ENCODE data around the gene RFC2.
"Not testable (repeated sequence)": the region's sequence is repeated elsewhere in the genome, so short reads cannot be mapped to it uniquely, and the experiment has no call there.

RFC2 gene

DNA sequence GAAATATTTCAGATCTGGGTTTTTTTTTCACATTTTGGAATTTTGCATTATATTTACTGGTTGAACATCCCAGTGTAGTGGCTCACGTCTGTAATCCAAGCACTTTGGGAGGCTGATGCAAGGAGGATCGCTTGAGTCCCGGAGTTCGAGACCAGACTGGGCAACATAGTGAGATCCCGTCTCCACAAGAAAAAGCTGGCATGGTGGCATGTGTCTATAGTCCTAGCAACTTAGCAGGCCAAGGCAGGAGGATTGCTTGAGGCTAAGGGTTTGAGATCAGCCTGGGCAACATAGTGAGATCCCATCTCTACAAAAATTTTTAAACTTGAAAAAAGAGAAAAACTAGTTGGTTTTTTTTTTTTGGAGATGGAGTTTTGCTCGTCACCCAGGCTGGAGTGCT lies 6.0 kb downstream of the RFC2 start:
- no peak for DNase-seq (ENCODE audit: low spot score)

DNA sequence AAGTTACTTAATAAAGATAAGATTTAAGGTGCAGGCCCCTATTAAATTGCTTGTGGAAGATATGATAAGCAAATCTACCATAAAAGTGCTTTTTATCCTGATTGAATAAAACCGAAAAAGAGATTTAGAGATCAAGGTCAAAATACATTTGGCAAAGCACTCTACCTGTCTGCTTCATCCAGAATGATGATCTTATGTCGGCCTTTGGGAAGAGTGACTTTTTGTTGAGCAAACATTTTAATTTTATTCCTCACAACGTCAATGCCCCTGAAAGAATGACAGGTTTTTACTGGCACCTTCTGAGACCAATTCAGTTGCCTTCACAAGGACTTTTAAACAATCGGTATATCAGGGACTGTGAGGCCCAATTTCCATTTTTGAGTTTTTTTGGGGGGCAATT lies 7.7 kb downstream of the RFC2 start:
- no peak for DNase-seq (ENCODE audit: low spot score)

DNA sequence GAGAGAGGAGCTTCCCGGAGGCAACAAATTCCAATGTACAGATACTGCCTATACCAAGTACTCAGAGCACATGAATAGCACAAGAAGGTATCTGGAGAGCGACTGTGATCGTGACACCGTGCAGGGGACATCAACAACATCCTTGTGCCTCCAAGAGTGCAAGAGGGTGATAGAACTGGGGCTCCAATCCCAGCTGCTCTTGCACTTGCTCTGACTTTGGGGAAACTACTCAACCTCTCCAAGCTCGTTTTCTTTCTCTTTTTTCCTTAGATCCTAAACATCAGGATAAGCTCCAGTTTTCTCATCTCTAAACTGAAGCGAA lies 12.1 kb downstream of the RFC2 start:
- DNase-seq (ENCODE audit: low spot score), result no peak

DNA sequence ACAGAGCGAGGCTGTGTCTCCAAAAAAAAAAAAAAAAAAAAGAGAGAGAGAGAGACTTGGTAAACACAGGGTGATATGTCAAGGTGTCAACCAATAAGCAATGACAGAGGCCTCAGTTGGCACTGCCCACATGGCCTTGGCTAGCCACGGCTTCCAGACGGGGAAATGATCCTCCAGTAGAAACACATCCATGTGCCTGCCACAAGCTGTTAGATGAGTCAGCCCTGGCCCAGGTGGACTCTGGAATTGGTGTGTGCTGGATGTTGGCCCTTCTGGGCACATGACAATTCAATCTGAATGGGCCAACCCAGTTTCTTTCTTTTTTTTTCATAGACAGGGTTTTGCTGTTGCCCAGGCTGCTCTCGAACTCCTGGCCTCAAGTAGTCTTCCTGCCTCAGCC lies 13.7 kb downstream of the RFC2 start:
- DNase-seq (ENCODE audit: low spot score), result no peak

DNA sequence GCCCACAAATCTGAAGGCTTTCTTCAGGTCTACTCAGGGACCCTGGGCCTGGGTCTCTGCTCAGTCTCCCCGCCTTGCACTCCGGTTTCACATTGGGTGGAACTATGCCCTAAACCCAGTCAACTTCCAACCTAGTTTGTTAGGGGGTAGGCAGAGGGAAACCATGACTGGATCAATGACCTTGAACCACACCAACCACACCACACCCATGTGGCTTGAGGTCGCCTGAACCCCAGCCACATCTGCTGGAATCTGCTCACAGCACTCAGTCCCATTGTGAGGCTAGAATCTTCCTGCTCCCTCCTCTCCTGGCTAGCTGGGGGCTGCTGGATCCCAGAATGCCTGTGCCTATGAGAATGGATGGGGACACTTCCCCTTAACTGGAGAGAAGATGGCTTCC lies 17.9 kb downstream of the RFC2 start:
- no peak for DNase-seq (ENCODE audit: low spot score)

DNA sequence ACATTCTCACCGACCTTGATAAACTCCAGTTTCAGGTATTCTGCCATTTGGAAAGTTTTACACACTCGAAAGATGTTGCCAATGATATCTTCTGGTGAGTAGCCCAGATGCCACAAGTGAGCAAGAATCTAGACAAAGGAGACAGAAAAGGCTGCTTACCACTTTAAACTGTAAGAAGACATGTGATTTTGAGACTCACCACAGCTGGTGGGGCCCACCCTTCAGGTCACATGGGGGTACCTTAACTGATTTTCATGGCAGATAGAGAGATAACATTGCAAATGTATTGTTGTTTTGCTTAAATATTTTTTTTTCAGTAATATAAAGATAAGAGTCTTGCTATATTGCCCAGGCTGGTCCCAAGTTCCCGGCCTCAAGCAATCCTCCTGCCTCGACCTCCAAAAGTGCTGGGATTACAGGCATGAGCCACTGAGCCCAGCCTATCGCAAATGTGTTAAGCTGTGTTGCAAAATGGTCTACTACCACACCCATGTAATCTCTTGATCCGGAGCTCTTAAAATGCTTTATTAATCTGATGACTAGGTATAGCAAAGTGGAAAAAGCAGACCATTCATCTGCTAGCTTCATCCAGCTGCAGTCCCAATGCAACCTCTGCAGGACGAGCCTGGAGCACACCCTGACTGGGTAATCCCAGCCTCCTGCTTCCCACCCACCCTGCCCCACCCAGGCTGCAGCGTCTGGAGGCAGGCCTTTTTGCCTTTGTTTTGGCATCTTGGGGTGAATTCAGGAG lies 18.5 kb downstream of the RFC2 start:
- peak; percentile 46 for DNase-seq (ENCODE audit: low spot score)

DNA sequence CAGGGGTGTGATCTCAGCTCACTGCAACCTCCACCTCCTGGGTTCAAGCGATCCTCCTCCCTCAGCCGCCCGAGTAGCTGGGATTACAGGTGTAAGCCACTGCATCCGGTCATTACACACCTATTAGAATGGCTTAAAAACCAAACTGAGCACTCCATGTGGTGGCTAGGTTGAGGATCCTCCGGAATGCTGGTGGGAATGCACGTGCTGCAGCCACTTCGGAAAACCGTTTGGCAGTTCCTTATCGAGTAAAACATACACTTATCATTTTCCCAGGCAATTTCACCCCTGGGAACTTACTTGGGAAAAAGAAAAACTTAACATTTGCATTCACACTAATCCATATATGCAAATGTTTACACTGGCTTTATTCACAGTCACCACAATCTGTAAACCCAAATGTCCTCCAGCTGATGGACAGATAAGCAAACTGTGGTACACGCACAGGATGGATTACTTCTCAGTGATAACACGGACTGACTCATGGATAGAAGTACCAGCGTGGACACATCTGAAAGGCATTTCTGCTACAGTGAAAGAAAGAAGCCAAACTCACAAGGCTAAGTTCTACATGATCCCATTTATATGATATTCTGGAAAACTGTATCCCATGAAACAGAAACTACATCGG lies 20.4 kb downstream of the RFC2 start:
- no peak for DNase-seq (ENCODE audit: low spot score)

DNA sequence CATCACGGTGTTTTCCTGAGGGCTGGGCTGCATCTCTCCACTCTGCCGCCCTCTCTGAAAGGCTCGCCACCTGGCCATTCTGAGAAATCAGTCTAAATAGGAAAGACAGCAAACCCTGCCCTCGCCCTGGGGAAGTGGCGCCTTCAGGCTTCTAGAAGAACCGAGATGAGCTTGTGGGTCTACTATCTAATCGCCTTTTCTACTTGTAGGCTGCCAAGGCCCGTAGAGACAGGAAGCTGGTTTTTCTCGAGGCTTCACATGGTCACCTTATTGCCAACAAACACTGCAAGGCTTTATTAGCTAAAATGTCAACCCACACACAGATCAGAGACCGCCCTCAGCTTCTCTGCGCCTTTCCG lies 23.0 kb downstream of the RFC2 start:
- no peak for DNase-seq (ENCODE audit: low spot score)

DNA sequence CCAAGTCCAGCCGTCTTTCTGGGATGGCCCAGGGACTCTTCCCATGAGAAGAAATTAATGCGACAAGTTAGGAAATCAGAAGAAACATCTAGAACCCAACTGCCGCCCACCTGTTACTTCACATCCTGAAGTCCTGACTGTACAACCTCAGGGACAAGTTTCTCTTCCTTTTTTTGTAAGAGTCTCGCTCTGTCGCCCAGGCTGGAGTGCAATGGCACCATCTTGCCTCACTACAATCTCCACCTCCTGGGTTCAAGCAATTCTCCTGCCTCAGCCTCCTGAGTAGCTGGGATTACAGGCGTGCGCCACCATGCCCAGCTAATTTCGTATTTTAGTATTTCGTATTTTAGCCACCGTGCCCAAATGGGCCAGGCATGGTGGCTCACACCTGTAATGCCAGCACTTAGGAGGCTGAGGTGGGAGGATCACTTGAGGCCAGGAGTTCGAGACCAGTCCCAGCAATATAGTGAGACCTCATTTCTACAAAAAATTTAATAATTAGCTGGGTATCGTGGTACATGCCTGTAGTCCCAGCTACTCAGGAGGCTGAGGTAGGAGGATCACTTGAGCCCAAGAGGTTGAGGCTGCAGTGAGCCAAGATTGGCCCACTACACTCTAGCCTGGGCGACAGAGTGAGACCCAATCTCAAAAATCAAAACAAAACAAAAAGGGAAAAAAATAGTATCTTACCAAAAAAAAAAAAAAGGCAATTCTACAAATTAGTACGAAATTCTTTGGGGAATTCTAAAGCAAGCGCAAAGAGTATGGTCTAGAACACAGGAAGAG lies 23.6 kb downstream of the RFC2 start:
- no peak for DNase-seq (ENCODE audit: low spot score)

DNA sequence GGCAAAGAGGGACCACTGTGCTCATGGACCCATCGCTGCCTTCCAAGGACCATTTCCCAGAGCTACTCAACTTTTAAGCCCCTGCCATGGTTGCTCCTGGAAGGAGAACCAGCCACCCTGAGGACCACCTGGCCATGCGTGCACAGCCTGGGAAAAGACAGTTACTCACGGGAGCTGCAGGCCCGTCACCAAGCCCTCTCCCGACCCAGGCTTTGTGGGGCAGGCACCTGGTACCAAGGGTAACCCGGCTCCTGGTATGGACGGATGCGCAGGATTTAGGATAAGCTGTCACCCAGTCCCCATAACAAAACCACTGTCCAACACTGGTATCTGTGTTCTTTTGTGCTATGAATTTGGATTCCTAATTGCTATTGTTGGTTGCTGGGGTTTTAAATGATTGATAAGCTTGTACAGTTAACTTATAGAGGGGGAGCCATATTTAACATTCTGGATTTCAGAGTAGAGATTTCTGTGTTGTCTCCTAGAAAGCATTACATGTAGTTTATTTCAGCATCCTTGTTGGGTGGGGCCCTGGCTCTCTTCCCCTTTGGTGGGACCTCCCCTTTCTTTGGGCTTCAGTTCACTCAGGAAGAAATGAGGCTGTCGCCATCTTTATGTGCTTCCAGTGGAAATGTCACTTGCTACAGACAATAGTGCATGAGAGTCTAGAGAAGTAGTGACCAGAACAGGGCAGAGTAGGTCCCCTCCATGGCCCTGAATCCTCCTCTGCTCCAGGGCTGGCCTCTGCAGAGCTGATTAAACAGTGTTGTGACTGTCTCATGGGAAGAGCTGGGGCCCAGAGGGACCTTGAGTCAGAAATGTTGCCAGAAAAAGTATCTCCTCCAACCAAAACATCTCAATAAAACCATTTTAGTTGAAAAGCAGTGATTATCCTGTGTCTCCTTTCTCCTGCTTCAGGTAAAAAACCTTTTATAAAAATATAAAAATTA lies 25.0 kb downstream of the RFC2 start:
- DNase-seq (ENCODE audit: low spot score), result no peak

DNA sequence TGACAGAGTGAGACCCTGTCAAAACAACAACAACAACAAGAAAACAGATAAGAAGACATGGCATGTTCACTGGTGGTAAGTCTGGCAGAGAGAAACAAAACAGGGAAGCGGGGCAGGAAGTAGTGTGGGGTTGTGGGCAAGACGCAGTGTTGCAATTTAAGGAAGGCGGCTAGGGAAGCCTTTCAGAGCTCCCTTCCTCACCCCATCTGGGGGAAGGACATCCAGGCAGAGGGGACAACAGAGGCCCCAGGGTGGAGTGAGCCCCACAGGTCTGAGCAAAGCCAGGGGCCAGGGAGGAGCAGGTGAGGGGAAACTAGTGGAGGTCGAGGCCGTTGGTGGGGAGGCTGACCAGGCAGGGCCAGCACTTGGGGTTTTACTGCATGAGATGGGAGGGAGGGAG lies 27.6 kb downstream of the RFC2 start:
- no peak for DNase-seq (ENCODE audit: low spot score)

DNA sequence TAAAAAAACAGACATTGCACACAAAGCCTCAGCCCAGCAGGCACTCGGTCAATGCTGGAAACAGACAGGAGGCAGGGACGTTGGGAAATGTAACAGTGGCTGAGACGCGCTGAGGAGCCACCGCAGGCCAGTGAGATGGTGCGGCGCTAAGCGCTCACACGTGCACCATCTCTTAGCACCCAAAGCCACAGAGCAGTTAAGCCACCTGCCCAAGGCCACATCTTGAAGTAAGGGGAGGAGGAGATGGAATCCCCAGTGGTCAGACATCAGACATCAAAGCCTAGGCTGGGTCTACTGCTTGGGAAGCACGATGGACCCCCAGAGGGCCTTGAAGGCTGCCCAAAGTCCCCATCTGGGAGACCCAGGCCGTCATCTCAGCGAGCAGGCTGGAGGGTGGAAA lies 28.8 kb downstream of the RFC2 start:
- DNase-seq (ENCODE audit: low spot score), result no peak

DNA sequence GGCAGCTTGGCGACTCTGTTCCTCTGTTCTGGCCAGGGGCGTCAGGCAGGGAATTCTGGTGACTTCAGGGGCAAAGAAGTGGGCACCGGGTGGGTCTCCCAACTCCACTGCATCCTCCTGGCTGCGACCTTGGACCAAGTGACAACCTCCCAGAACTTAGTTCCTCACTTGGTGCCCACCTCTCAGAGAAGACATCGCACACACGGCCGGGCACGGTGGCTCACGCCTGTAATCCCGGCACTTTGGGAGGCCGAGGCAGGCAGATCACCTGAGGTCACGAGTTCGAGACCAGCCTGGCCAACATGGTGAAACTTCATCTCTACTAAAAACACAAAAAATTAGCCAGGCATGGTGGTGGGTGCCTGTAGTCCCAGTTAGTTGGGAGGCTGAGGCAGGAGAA lies 29.3 kb downstream of the RFC2 start:
- DNase-seq (ENCODE audit: low spot score), result not testable (repeated sequence)

DNA sequence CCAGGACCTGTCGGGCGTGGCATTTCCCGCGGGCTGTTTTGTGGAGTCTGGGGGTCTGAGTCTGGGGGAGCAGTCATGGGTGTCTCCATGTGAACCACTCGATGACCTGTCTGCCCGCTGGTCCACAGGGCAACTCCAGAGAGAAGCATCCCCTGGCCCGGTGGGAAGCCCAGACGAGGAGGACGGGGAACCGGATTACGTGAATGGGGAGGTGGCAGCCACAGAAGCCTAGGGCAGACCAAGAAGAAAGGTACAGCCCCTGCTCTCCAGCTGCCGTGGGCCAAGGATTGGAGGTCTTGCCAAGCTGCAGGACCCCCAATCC lies 29.7 kb downstream of the RFC2 start:
- DNase-seq (ENCODE audit: low spot score), result no peak

DNA sequence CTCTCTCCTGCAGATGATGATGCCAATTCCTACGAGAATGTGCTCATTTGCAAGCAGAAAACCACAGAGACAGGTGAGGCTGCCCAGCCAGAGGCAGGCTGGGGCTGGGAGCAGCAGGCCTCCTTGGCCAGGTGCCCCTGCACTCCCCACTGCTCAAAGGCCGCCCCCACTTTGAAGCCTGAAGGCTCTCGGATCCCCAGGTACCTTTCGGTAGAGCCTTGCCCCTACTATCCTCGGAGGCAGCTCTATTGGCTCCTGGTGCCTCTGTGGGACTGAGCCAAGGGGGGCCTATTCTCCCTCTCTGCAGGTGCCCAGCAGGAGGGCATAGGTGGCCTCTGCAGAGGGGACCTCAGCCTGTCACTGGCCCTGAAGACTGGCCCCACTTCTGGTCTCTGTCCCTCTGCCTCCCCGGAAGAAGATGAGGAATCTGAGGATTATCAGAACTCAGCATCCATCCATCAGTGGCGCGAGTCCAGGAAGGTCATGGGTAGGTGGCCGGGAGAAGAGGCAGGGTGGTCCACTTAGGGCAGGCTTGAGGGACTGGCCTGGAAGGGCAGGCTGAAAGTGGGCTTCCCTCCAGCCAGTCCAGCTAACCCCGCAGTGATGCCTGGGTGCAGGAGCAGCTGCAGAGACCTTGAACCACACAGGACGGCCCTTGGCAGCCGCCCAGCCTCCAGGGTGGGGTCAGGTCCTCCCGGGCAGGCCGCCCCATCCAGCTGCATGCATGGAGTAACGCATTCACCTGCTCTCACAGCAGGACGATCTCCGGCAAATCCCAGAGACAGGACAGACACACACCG lies 30.3 kb downstream of the RFC2 start:
- no peak for DNase-seq (ENCODE audit: low spot score)

DNA sequence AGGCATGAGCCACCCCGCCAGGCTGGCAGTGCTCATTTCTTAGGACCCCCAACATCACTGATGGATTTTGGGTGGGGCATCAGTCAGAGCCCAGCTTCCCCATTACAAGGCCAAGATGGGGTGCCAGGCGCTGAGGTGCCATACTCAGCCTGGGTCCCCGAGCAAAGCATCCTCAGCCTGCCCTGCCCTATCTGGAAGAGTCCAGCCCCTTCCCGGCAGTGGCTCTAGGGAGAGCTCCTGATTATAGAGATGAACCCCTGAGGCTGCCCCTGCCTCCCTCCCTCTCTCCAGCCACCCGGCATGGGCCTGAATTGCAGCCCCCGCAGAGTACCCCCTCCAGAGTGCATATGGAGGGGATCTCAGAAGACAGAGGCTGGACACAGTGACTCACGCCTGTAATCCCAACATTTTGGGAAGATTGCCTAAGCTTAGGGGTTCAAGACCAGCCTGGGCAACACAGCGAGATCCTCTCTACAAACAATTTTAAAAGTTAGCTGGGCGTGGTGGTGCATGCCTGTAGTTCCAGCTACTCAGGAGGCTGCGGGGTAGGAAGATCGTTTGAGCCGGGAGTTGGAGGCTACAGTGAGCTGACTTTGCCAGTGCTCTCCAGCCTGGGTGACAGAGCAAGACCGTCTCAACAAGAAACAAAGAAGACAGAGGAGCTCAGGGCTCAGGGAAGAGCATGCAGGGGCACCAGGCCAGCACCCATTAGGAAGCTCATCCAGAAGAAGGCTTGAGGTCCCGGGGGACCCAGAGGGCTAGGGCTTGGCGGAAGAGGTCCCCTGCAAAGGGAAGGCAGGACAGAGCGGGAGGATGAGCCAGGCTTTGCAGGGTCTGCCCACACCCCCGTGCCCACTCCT lies 31.1 kb downstream of the RFC2 start:
- DNase-seq (ENCODE audit: low spot score), result no peak

DNA sequence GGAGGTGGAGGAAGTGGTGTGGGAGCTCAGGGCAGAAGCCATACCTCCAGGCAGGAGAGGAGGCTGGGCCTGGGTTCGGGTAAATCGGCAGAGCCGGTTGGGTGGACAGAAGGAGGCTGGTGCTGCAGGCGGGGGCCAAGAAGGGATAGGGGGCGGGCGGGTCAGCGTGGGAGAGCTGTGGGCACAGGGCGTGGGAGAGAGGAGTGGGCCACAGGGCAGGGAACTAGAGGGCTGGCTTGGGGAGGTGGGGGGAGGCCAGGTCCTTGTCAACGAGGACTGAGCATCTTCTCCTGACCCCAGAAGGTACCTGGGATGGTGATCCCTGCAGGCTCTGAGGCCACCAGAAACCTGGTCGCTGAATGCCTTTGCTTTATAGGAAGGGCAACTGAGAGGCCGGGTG lies 32.5 kb downstream of the RFC2 start:
- DNase-seq (ENCODE audit: low spot score), result no peak

DNA sequence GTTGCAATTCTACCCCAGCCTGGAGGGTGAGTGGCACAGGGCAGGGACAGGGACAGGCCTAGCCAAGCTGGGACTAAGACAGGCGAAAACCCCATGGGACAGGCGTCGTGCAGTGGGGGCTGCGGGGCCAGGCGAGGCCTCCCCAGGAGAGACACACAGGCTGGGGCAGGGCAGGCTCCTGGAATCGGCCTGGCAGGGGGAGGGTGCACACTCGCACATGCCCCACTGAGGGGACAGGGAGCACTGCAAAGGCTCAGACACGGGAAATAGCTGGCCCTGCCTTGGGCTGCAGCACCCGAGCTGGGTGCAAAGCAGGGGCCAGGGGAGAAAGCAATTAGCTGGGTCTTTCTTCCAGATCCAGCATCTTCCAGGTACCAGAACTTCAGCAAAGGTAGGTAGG lies 34.0 kb downstream of the RFC2 start:
- DNase-seq (ENCODE audit: low spot score), result no peak

DNA sequence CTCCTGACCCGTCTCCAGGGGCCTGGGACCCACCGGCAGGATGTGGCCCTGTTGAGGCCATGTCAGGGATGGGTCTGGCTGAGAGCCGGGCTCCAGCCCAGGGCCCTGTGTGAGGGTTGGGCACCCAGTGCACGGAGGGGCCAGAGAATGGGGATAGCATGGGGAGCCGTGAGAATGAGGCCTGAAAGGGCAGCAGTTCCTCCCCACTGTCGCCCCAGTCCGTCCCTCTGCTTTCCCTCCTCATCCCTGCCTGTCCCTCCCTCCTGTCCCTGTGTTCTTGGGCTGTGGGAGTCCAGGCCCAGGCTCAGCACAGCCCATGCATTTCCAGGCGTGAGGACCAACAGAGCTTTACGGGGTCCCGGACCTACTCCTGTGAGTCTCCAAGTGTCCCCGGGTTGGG lies 34.8 kb downstream of the RFC2 start:
- DNase-seq (ENCODE audit: low spot score), result no peak

DNA sequence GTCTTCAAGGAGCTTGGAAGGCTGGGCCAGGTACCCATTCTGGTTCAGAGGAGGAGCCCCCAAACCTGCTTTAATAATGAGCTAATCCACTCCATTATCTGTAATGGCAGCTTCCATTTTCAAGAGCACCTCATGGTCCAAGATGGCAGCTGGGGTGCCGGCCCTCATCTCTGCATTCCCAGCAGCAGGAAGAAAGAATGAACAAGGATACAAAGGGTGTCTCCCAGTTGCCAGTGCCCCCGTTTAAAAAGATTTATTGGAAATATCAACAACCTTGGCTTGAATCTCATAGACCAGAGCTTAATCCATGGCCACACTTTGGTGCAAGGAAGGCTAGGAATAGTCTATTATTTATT lies 35.9 kb downstream of the RFC2 start:
- DNase-seq (ENCODE audit: low spot score), result no peak

All from D341Med (cell line).